ENCODE measurements around the gene AIFM3. TPM values are rescaled to one million over a fixed set of nuclear protein-coding genes. Genes with fewer than 3 reads are reported as not detected.

The AIFM3 gene
- total and polyA plus RNA-seq, 2 of the 13 experiments (the other 11 are each of a cell fraction or from before 2014, with no cell fraction given): 9.0 to 15.3 TPM

DNA sequence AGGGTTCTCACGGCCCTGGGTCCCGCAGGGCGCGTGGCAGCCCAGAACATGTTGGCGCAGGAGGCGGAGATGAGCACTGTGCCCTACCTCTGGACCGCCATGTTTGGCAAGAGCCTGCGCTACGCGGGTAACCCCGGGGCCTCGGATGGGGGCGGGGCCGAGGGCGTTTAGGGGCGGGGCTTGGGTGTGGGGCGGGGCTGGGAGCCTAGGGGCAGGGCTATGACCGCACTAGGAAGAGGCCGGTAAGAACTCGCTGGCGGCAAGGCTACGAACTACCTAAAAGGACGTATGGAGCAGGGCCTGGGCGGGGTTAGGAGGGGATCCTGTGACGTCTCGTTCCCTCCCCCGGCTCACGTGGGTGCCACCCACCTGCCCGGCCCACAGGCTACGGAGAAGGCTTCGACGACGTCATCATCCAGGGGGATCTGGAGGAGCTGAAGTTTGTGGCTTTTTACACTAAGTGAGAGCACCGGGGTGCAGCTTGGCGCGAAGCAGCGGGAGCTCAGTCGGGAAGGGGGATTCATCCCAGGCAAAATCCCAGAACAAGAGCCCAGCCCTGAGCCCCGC lies 12.3 kb downstream of the AIFM3 start (continued):
- TF ChIP-seq MAZ (IDR thresholded peaks at IDR 0.05; ENCODE audit: borderline replicate concordance, low read depth, low read length): no peak
- TF ChIP-seq MAZ (CRISPR knock-in tag; IDR thresholded peaks at IDR 0.05; ENCODE audit: low read depth): no peak; the same call in 1 of the 2 replicates
- no peak for TF ChIP-seq HDAC6 (IDR thresholded peaks at IDR 0.05; ENCODE audit: low read depth, low read length)
- TF ChIP-seq KDM1A (CRISPR knock-in tag; IDR thresholded peaks at IDR 0.05): no peak
- TF ChIP-seq HOXA3 (CRISPR knock-in tag; IDR thresholded peaks at IDR 0.05): no peak
- TF ChIP-seq, protein P1, sequence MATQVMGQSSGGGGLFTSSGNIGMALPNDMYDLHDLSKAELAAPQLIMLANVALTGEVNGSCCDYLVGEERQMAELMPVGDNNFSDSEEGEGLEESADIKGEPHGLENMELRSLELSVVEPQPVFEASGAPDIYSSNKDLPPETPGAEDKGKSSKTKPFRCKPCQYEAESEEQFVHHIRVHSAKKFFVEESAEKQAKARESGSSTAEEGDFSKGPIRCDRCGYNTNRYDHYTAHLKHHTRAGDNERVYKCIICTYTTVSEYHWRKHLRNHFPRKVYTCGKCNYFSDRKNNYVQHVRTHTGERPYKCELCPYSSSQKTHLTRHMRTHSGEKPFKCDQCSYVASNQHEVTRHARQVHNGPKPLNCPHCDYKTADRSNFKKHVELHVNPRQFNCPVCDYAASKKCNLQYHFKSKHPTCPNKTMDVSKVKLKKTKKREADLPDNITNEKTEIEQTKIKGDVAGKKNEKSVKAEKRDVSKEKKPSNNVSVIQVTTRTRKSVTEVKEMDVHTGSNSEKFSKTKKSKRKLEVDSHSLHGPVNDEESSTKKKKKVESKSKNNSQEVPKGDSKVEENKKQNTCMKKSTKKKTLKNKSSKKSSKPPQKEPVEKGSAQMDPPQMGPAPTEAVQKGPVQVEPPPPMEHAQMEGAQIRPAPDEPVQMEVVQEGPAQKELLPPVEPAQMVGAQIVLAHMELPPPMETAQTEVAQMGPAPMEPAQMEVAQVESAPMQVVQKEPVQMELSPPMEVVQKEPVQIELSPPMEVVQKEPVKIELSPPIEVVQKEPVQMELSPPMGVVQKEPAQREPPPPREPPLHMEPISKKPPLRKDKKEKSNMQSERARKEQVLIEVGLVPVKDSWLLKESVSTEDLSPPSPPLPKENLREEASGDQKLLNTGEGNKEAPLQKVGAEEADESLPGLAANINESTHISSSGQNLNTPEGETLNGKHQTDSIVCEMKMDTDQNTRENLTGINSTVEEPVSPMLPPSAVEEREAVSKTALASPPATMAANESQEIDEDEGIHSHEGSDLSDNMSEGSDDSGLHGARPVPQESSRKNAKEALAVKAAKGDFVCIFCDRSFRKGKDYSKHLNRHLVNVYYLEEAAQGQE (IDR thresholded peaks at IDR 0.05; ENCODE audit: borderline replicate concordance in 1 of 2, low read depth in 1 of 2, low read length in 2 of 2): no peak
- TF ChIP-seq ZNF446 (CRISPR knock-in tag; IDR thresholded peaks at IDR 0.05): 0 out of 2 replicates have a peak, but pooled peaks have one; percentile 45
- TF ChIP-seq, protein P2, sequence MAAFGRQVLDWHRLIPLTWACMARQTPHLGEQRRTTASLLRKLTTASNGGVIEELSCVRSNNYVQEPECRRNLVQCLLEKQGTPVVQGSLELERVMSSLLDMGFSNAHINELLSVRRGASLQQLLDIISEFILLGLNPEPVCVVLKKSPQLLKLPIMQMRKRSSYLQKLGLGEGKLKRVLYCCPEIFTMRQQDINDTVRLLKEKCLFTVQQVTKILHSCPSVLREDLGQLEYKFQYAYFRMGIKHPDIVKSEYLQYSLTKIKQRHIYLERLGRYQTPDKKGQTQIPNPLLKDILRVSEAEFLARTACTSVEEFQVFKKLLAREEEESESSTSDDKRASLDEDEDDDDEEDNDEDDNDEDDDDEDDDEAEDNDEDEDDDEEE (CRISPR knock-in tag; IDR thresholded peaks at IDR 0.05): peak; percentile 59; the same call in 1 of the 2 replicates
- TF ChIP-seq GABPA (IDR thresholded peaks at IDR 0.05; ENCODE audit: low read depth, low read length): no peak
- TF ChIP-seq GABPA (CRISPR knock-in tag; IDR thresholded peaks at IDR 0.05; ENCODE audit: low read depth): no peak
- 0 out of 2 replicates have a peak, but pooled peaks have one; percentile 34 for TF ChIP-seq ZNF709 (CRISPR knock-in tag; IDR thresholded peaks at IDR 0.05)
- no peak for TF ChIP-seq ZFP36 (IDR thresholded peaks at IDR 0.05; ENCODE audit: borderline replicate concordance, low read depth, low read length, partially characterized antibody)
- TF ChIP-seq KMT2B (CRISPR knock-in tag; IDR thresholded peaks at IDR 0.05): no peak
- TF ChIP-seq ZNF256 (CRISPR knock-in tag; conservative IDR thresholded peaks at IDR 0.05): no peak
- TF ChIP-seq, protein P3, sequence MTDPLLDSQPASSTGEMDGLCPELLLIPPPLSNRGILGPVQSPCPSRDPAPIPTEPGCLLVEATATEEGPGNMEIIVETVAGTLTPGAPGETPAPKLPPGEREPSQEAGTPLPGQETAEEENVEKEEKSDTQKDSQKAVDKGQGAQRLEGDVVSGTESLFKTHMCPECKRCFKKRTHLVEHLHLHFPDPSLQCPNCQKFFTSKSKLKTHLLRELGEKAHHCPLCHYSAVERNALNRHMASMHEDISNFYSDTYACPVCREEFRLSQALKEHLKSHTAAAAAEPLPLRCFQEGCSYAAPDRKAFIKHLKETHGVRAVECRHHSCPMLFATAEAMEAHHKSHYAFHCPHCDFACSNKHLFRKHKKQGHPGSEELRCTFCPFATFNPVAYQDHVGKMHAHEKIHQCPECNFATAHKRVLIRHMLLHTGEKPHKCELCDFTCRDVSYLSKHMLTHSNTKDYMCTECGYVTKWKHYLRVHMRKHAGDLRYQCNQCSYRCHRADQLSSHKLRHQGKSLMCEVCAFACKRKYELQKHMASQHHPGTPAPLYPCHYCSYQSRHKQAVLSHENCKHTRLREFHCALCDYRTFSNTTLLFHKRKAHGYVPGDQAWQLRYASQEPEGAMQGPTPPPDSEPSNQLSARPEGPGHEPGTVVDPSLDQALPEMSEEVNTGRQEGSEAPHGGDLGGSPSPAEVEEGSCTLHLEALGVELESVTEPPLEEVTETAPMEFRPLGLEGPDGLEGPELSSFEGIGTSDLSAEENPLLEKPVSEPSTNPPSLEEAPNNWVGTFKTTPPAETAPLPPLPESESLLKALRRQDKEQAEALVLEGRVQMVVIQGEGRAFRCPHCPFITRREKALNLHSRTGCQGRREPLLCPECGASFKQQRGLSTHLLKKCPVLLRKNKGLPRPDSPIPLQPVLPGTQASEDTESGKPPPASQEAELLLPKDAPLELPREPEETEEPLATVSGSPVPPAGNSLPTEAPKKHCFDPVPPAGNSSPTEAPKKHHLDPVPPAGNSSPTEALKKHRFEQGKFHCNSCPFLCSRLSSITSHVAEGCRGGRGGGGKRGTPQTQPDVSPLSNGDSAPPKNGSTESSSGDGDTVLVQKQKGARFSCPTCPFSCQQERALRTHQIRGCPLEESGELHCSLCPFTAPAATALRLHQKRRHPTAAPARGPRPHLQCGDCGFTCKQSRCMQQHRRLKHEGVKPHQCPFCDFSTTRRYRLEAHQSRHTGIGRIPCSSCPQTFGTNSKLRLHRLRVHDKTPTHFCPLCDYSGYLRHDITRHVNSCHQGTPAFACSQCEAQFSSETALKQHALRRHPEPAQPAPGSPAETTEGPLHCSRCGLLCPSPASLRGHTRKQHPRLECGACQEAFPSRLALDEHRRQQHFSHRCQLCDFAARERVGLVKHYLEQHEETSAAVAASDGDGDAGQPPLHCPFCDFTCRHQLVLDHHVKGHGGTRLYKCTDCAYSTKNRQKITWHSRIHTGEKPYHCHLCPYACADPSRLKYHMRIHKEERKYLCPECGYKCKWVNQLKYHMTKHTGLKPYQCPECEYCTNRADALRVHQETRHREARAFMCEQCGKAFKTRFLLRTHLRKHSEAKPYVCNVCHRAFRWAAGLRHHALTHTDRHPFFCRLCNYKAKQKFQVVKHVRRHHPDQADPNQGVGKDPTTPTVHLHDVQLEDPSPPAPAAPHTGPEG (CRISPR knock-in tag; IDR thresholded peaks at IDR 0.05): peak; percentile 21; the same call in 1 of the 2 replicates
- TF ChIP-seq, protein P4, sequence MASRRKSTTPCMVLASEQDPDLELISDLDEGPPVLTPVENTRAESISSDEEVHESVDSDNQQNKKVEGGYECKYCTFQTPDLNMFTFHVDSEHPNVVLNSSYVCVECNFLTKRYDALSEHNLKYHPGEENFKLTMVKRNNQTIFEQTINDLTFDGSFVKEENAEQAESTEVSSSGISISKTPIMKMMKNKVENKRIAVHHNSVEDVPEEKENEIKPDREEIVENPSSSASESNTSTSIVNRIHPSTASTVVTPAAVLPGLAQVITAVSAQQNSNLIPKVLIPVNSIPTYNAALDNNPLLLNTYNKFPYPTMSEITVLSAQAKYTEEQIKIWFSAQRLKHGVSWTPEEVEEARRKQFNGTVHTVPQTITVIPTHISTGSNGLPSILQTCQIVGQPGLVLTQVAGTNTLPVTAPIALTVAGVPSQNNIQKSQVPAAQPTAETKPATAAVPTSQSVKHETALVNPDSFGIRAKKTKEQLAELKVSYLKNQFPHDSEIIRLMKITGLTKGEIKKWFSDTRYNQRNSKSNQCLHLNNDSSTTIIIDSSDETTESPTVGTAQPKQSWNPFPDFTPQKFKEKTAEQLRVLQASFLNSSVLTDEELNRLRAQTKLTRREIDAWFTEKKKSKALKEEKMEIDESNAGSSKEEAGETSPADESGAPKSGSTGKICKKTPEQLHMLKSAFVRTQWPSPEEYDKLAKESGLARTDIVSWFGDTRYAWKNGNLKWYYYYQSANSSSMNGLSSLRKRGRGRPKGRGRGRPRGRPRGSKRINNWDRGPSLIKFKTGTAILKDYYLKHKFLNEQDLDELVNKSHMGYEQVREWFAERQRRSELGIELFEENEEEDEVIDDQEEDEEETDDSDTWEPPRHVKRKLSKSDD (CRISPR knock-in tag; IDR thresholded peaks at IDR 0.05; ENCODE audit: low read depth): peak; percentile 33; the same call in 1 of the 2 replicates
- no peak for TF ChIP-seq HHEX (CRISPR knock-in tag; IDR thresholded peaks at IDR 0.05)
